PC-3 (cell line): Measurements from ENCODE around the gene TMEM184A.

Experiments used
- EZH2 ChIP-seq: fragments of 300-600 bp; sonication (generic); IDR thresholded peaks from one replicate; pipeline ENCODE4 v1.6.1; 2017; ENCODE audit warnings: antibody characterized with exemption, mild to moderate bottlenecking, low read length; ENCODE audit not compliant: unreplicated experiment
- TF ChIP-seq, protein P1 (sequence below): fragments of 300-600 bp; sonication (generic); conservative IDR thresholded peaks from 2 replicates; pipeline ENCODE4 v1.5.1; 2017; ENCODE audit warnings: antibody characterized with exemption, low read depth, mild to moderate bottlenecking, low read length

DNA sequence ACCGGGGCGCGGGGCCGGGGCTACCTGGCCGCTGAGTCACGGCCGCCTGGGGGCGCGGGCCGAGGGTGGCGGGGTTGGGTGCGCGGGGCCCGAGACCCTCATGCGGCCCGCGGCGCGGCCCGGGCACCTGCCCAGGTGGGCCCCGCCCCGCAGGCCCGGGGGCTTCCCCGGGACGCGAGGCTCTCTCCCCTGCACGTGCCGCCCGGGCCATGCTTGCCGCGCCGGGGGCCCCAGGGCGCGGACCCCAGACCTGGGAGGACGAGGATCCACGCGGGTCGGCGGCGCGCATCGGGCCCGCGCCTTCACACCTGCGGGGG, 25.1 kb downstream of the TMEM184A start:
- TF ChIP-seq, protein P1, sequence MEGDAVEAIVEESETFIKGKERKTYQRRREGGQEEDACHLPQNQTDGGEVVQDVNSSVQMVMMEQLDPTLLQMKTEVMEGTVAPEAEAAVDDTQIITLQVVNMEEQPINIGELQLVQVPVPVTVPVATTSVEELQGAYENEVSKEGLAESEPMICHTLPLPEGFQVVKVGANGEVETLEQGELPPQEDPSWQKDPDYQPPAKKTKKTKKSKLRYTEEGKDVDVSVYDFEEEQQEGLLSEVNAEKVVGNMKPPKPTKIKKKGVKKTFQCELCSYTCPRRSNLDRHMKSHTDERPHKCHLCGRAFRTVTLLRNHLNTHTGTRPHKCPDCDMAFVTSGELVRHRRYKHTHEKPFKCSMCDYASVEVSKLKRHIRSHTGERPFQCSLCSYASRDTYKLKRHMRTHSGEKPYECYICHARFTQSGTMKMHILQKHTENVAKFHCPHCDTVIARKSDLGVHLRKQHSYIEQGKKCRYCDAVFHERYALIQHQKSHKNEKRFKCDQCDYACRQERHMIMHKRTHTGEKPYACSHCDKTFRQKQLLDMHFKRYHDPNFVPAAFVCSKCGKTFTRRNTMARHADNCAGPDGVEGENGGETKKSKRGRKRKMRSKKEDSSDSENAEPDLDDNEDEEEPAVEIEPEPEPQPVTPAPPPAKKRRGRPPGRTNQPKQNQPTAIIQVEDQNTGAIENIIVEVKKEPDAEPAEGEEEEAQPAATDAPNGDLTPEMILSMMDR, result no peak
- TF ChIP-seq EZH2, result no peak
